GM23338 (cell line): ENCODE measurements around the gene GLS. TPM values are rescaled to one million over a fixed set of nuclear protein-coding genes. Genes with fewer than 3 reads are reported as not detected.

Experiments
- ATAC-seq: fragments of 200-7000 bp; cut with Tn5 transposase; 3 replicates; pipeline ENCODE4 v1.9.1; 2020
- DNase-seq: peaks from one replicate; pipeline ENCODE4 v3.0.0-alpha.2; 2015; ENCODE audit warnings: low spot score
- H2AFZ ChIP-seq: fragments of 200-600 bp; sonication (generic); 2 replicates; pipeline ENCODE4 v1.8.0; 2016; ENCODE audit warnings: antibody characterized with exemption, mild to moderate bottlenecking, moderate library complexity
- H3F3A ChIP-seq: fragments of 200-600 bp; sonication (generic); replicated peaks from 2 replicates; pipeline ENCODE4 v1.8.0; 2017; ENCODE audit warnings: antibody characterized with exemption, mixed run types, low read depth
- H3K27ac ChIP-seq: fragments of 200-600 bp; sonication (generic); 2 replicates; pipeline ENCODE4 v1.6.1; 2016; ENCODE audit warnings: low read depth
- H3K27me3 ChIP-seq: fragments of 200-600 bp; sonication (generic); 2 replicates; pipeline ENCODE4 v1.8.0; 2016; ENCODE audit warnings: mild to moderate bottlenecking, mixed run types, moderate library complexity; ENCODE audit not compliant: insufficient read depth
- H3K36me3 ChIP-seq: fragments of 200-600 bp; sonication (generic); 2 replicates; pipeline ENCODE4 v1.8.0; 2016; ENCODE audit warnings: mild to moderate bottlenecking; ENCODE audit not compliant: insufficient read depth
- H3K4me1 ChIP-seq: fragments of 200-600 bp; sonication (generic); 2 replicates; pipeline ENCODE4 v1.8.0; 2016; ENCODE audit warnings: mild to moderate bottlenecking, moderate library complexity; ENCODE audit not compliant: insufficient read depth
- H3K4me2 ChIP-seq: fragments of 200-600 bp; sonication (generic); 2 replicates; pipeline ENCODE4 v1.7.1; 2017; ENCODE audit warnings: mixed run types
- H3K4me3 ChIP-seq: fragments of 200-600 bp; sonication (generic); 2 replicates; pipeline ENCODE4 v1.6.1; 2016; ENCODE audit warnings: mixed run types
- H3K79me2 ChIP-seq: fragments of 200-600 bp; sonication (generic); replicated peaks from 2 replicates; pipeline ENCODE4 v1.8.0; 2017; ENCODE audit warnings: mild to moderate bottlenecking; ENCODE audit not compliant: insufficient read depth
- H3K9me2 ChIP-seq: fragments of 200-600 bp; sonication (generic); 2 replicates; pipeline ENCODE4 v1.8.0; 2017; ENCODE audit not compliant: insufficient read depth
- H4K20me1 ChIP-seq: fragments of 200-600 bp; sonication (generic); replicated peaks from 2 replicates; pipeline ENCODE4 v1.8.0; 2017; ENCODE audit warnings: mild to moderate bottlenecking; ENCODE audit not compliant: insufficient read depth
- H3K27ac Mint-ChIP-seq: 2 replicates; pipeline ENCODE4 v1.8.0; 2020; ENCODE audit warnings: inconsistent platforms, mild to moderate bottlenecking, moderate library complexity, mixed read lengths
- H3K27me3 Mint-ChIP-seq: 3 replicates; pipeline ENCODE4 v1.8.0; 2022; ENCODE audit warnings: low read depth, mild to moderate bottlenecking, moderate library complexity, mixed read lengths, inconsistent platforms; ENCODE audit not compliant: insufficient read depth, poor library complexity
- H3K36me3 Mint-ChIP-seq: 3 replicates; pipeline ENCODE4 v1.8.0; 2021; ENCODE audit warnings: low read depth, mild to moderate bottlenecking, inconsistent platforms, moderate library complexity, mixed read lengths
- H3K4me1 Mint-ChIP-seq: 3 replicates; pipeline ENCODE4 v1.8.0; 2020; ENCODE audit warnings: mild to moderate bottlenecking, inconsistent platforms, mixed read lengths
- H3K4me3 Mint-ChIP-seq: 3 replicates; pipeline ENCODE4 v1.8.0; 2021; ENCODE audit warnings: moderate library complexity, mild to moderate bottlenecking, inconsistent platforms, mixed read lengths
- H3K9me3 Mint-ChIP-seq: 3 replicates; pipeline ENCODE4 v1.8.0; 2020; ENCODE audit warnings: moderate library complexity, mild to moderate bottlenecking, inconsistent platforms, mixed read lengths
- ETS1 ChIP-seq: IDR thresholded peaks from 2 replicates; pipeline ENCODE4 v1.6.1; 2016; ENCODE audit warnings: antibody characterized with exemption
- EZH2phosphoT487 ChIP-seq: fragments of 200-600 bp; sonication (generic); IDR thresholded peaks from one replicate; pipeline ENCODE4 v1.8.1; 2018; ENCODE audit warnings: antibody characterized with exemption; ENCODE audit not compliant: unreplicated experiment
- JUNB ChIP-seq: IDR thresholded peaks from one replicate; pipeline ENCODE4 v1.6.1; 2016; ENCODE audit warnings: antibody characterized with exemption; ENCODE audit not compliant: unreplicated experiment
- NANOG ChIP-seq: IDR thresholded peaks from 2 replicates; pipeline ENCODE4 v1.6.1; 2016; ENCODE audit warnings: antibody characterized with exemption, borderline replicate concordance
- REST ChIP-seq: IDR thresholded peaks from one replicate; pipeline ENCODE4 v1.6.1; 2018; ENCODE audit warnings: antibody characterized with exemption; ENCODE audit not compliant: unreplicated experiment
- STAT1 ChIP-seq: IDR thresholded peaks from one replicate; pipeline ENCODE4 v1.6.1; 2016; ENCODE audit warnings: antibody characterized with exemption; ENCODE audit not compliant: unreplicated experiment
- ZNF114 ChIP-seq: fragments of 250-450 bp; sonication (Bioruptor Pico); IDR thresholded peaks from 2 replicates; pipeline ENCODE4 v1.5.0; 2020; ENCODE audit warnings: mild to moderate bottlenecking, moderate library complexity
- ZNF331 ChIP-seq: fragments of 250-450 bp; sonication (Bioruptor Pico); IDR thresholded peaks from 2 replicates; pipeline ENCODE4 v1.5.0; 2020; ENCODE audit warnings: low read depth, mild to moderate bottlenecking, moderate library complexity
- ZNF462 ChIP-seq: fragments of 250-450 bp; sonication (Bioruptor Pico); IDR thresholded peaks from 2 replicates; pipeline ENCODE4 v1.5.0; 2020; ENCODE audit warnings: mild to moderate bottlenecking, moderate library complexity
- polyA plus RNA-seq: library from polyadenylated mRNA; unstranded; fragments of >200 nt; fragmentation: Nextera tagmentation; extraction: Ambion mirVana; gene quantifications from 2 replicates; pipeline ENCODE4 v1.2.1, GENCODE V29; 2016
- total RNA-seq: library from RNA; depleted of rRNA; stranded (reverse); fragments of >200 nt; shearing (Covaris generic); gene quantifications from 2 replicates; pipeline ENCODE4 v1.2.3, GENCODE V29; 2014

GLS gene
- total and polyA plus RNA-seq, 2 experiments from 2014 or later: 38.1 to 172 TPM

- TF ChIP-seq NANOG (no peak), STAT1 (no peak), JUNB (no peak)
- Histone ChIP-seq H4K20me1 (no peaks in the 10 kb centered on the region), H3K36me3 (peaks cover 10% of the 10 kb centered on the region; the same call in 1 of the 2 replicates), H3K79me2 (no peaks in the 10 kb centered on the region; the same call in 1 of the 2 replicates), H3K4me3 (no peak overlapping the region), H3K4me2 (no peak overlapping the region), H3K27me3 (no peaks in the 10 kb centered on the region), H3K4me1 (peaks cover 15% of the 10 kb centered on the region), H2AFZ (no peak overlapping the region), H3K27ac (peak overlapping the region; percentile 11; the same call in 1 of the 2 replicates), H3F3A (no peaks in the 10 kb centered on the region), H3K9me2 (no peaks in the 10 kb centered on the region)
- Mint-ChIP-seq H3K4me1 (peaks cover 15% of the 10 kb centered on the region; the same call in 2 of the 3 replicates), H3K4me3 (no peak overlapping the region), H3K36me3 (peaks cover 20% of the 10 kb centered on the region; the same call in 2 of the 3 replicates), H3K27ac (no peak overlapping the region), H3K27me3 (no peaks in the 10 kb centered on the region), H3K9me3 (no peaks in the 10 kb centered on the region)
- DNase-seq (no peak), ATAC-seq (no peak)
Observed at GRCh38 chr2:190903693-190904450, 23.3 kb downstream of the GLS start.

- H3K79me2 ChIP-seq: no peaks in the 10 kb centered on the region
- Mint-ChIP-seq H3K4me3 (no peak overlapping the region), H3K9me3 (no peaks in the 10 kb centered on the region), H3K4me1 (peaks cover 15% of the 10 kb centered on the region; the same call in 2 of the 3 replicates), H3K36me3 (peaks cover 20% of the 10 kb centered on the region; the same call in 2 of the 3 replicates), H3K27ac (no peak overlapping the region), H3K27me3 (no peaks in the 10 kb centered on the region)
- no peaks in the 10 kb centered on the region for H3K27me3 ChIP-seq
- H3F3A ChIP-seq: no peaks in the 10 kb centered on the region
- H3K36me3 ChIP-seq: peaks cover 10% of the 10 kb centered on the region; the same call in 1 of the 2 replicates
- no peaks in the 10 kb centered on the region for H4K20me1 ChIP-seq
- H3K9me2 ChIP-seq: no peaks in the 10 kb centered on the region
- H3K4me1 ChIP-seq: peaks cover 15% of the 10 kb centered on the region
- no peak for ATAC-seq
- no peak overlapping the region for H2AFZ ChIP-seq
- no peak overlapping the region for H3K4me3 ChIP-seq
- no peak for DNase-seq
- no peak overlapping the region for H3K4me2 ChIP-seq
- H3K27ac ChIP-seq: no peak overlapping the region
- TF ChIP-seq ZNF331 (CRISPR knock-in tag): no peak
- no peak for TF ChIP-seq NANOG
- no peak for TF ChIP-seq ZNF114
- no peak for TF ChIP-seq JUNB
- no peak for TF ChIP-seq ETS1
- TF ChIP-seq ZNF462 (CRISPR knock-in tag): no peak
- no peak for TF ChIP-seq REST
- no peak for TF ChIP-seq EZH2phosphoT487
- no peak for TF ChIP-seq STAT1
Observed at GRCh38 chr2:190904640-190905261, 24.1 kb downstream of the GLS start.
